Measurements from ENCODE around the gene RTN4.

DNA sequence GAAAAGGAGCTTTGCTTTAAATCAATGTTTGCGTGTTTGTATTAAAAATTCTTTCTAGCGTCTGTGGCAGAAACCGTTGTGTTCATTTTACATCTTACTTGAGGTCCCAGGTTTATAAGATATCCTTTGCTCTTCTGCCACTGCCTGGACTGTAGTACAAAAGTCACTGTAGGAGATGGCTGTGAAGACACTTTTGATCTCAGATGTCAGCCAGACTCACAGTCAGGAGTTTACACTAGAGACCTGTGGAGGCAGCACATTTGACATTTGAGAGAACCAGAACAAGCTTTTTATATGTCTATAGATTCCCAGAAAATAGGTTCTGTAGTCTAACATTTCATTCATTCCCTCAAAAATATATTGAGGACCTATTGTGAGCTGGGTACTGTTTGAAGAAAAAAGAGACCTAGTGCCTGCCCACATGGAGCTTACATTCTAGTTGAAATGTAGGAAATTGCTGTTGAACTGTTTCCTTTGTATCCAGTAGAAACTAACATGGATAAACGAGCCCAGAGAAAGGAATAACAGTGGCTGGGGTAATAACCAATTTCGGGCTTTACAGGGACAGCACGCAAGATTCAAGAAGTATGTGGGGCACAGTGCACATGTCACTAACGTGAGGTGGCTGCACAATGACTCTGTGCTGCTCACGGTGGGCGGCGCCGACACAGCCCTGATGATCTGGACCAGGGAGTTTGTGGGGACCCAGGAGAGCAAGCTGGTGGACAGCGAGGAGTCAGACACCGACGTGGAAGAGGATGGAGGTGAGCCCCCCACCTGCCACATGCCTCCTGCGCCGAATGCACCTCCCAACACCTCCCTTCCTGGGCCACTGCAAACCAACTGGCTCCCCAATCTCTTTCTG, 122.3 kb downstream of the RTN4 start:
- TF ChIP-seq, protein P1, sequence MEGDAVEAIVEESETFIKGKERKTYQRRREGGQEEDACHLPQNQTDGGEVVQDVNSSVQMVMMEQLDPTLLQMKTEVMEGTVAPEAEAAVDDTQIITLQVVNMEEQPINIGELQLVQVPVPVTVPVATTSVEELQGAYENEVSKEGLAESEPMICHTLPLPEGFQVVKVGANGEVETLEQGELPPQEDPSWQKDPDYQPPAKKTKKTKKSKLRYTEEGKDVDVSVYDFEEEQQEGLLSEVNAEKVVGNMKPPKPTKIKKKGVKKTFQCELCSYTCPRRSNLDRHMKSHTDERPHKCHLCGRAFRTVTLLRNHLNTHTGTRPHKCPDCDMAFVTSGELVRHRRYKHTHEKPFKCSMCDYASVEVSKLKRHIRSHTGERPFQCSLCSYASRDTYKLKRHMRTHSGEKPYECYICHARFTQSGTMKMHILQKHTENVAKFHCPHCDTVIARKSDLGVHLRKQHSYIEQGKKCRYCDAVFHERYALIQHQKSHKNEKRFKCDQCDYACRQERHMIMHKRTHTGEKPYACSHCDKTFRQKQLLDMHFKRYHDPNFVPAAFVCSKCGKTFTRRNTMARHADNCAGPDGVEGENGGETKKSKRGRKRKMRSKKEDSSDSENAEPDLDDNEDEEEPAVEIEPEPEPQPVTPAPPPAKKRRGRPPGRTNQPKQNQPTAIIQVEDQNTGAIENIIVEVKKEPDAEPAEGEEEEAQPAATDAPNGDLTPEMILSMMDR (IDR thresholded peaks at IDR 0.05), result no peak
- no peak for TF ChIP-seq POLR2A (IDR thresholded peaks at IDR 0.05)

All from uterus (tissue), 2 donors.